Measurements from ENCODE around the gene NDUFS5.

Gene NDUFS5

GRCh38 chr1:39080269-39080826 is 54.2 kb downstream of the NDUFS5 start:
- H3K27ac ChIP-seq = no peak overlapping the region
- peak overlapping the region; percentile 97; the same call in 1 of the 2 replicates for H3K4me2 ChIP-seq
- peak overlapping the region; percentile 77 for H3K4me3 ChIP-seq
- H3K27me3 ChIP-seq = peaks cover 38% of the 10 kb centered on the region
- H3K4me1 ChIP-seq = peaks cover 45% of the 10 kb centered on the region
- no peak overlapping the region for H3K9ac ChIP-seq
- no peaks in the 10 kb centered on the region for H4K20me1 ChIP-seq
- no peaks in the 10 kb centered on the region for H3K36me3 ChIP-seq
- no peak for TF ChIP-seq Cebpa-rat (IDR thresholded peaks at IDR 0.05)
- H3K9me3 ChIP-seq = no peaks in the 10 kb centered on the region

DNA sequence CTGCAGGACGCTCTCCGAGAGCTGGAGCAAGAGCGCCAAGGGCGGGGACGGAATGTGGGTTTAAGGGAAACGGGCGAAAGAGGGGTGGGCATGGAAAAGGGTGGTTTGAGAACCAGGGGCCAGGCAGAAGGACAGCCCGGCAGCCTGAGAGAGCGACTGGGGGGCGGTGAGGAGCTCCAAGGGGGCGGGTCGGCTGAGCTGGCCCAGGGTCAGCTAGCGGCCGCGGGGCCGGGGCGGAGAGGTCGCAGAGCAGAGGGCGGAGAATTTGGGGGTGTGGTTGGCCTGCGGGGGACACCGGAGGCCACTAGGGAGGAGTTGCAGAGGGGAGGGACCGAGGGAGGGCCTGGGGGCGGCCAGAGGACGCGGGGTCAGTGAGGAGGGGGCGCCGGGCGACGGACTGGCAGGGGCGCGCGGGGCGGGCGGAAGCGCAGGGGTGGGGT is 54.7 kb downstream of the NDUFS5 start:
- no peak overlapping the region for H3K9ac ChIP-seq
- no peak for TF ChIP-seq Cebpa-rat (IDR thresholded peaks at IDR 0.05)
- H3K27me3 ChIP-seq = peaks cover 38% of the 10 kb centered on the region
- H3K4me3 ChIP-seq = peak overlapping the region; percentile 77
- peak overlapping the region; percentile 97 for H3K4me2 ChIP-seq
- H4K20me1 ChIP-seq = no peaks in the 10 kb centered on the region
- peaks cover 50% of the 10 kb centered on the region for H3K4me1 ChIP-seq
- H3K27ac ChIP-seq = no peak overlapping the region
- H3K9me3 ChIP-seq = no peaks in the 10 kb centered on the region
- no peaks in the 10 kb centered on the region for H3K36me3 ChIP-seq

- peak overlapping the region; percentile 67 for H3K9ac ChIP-seq
- H3K4me1 ChIP-seq = peaks cover 56% of the 10 kb centered on the region
- H3K9me3 ChIP-seq = no peaks in the 10 kb centered on the region
- H3K4me3 ChIP-seq = peak overlapping the region; percentile 77
- peaks cover 38% of the 10 kb centered on the region for H3K27me3 ChIP-seq
- H3K36me3 ChIP-seq = no peaks in the 10 kb centered on the region
- no peak for TF ChIP-seq Cebpa-rat (IDR thresholded peaks at IDR 0.05)
- H4K20me1 ChIP-seq = no peaks in the 10 kb centered on the region
- peak overlapping the region; percentile 97 for H3K4me2 ChIP-seq
- peak overlapping the region; percentile 26; the same call in 1 of the 2 replicates for H3K27ac ChIP-seq
These were observed 55.3 kb downstream of the NDUFS5 start for GRCh38 chr1:39081271-39082009.

DNA sequence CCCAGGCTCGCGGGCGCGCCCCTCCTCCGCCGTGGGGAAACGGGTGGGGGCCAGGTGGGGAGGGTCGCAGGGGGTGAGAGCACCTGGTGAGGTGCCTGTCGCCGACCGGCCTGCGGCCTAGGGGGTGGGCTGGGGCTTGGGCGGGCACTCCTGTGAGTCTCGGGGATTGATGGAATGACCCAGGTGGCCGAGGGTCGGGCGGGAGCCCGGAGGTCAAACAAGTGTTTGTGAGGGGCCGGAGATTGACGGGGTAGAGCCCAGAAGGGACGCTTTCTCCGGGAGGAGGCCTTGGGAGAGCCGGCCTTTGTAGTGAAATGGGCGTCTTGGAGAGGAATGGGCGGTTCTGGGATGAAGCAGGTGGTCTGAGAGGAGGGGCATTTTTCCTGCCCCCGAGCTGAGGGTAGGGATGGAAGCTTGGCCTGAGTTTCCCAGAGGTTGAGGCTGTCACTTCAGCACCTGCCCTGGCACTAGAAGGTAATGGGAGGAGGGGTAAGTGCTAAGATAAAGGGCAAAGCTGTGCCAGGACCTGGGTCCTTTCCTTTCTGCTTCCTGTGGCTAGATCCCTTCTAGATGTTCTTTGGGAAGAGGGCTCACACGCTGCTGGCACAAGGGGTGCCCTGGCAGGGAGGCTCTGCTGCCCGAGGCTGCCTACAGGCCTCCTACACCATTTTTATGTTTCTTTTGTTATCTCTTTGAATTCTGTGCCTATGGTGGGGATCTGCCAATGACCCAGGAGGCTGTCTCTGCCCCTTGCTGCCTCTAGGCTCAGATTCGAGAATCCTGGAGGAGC is 56.1 kb downstream of the NDUFS5 start:
- Histone ChIP-seq H3K9ac (peak overlapping the region; percentile 67; the same call in 1 of the 2 replicates), H3K4me3 (peak overlapping the region; percentile 77), H3K4me2 (peak overlapping the region; percentile 97)

GRCh38 chr1:39082811-39083576 is 56.8 kb downstream of the NDUFS5 start:
- H4K20me1 ChIP-seq = no peaks in the 10 kb centered on the region
- peaks cover 66% of the 10 kb centered on the region for H3K4me1 ChIP-seq
- no peak overlapping the region for H3K27ac ChIP-seq
- no peak for TF ChIP-seq Cebpa-rat (IDR thresholded peaks at IDR 0.05)
- H3K4me3 ChIP-seq = no peak overlapping the region
- H3K9ac ChIP-seq = no peak overlapping the region
- H3K27me3 ChIP-seq = peaks cover 38% of the 10 kb centered on the region
- H3K36me3 ChIP-seq = no peaks in the 10 kb centered on the region
- H3K9me3 ChIP-seq = no peaks in the 10 kb centered on the region
- peak overlapping the region; percentile 97 for H3K4me2 ChIP-seq

More for the DNA sequence above, 56.1 kb downstream of the NDUFS5 start:
- no peak for TF ChIP-seq Cebpa-rat (IDR thresholded peaks at IDR 0.05)
- no peaks in the 10 kb centered on the region for H3K36me3 ChIP-seq
- H4K20me1 ChIP-seq = no peaks in the 10 kb centered on the region
- no peak overlapping the region for H3K27ac ChIP-seq
- H3K27me3 ChIP-seq = peaks cover 38% of the 10 kb centered on the region
- peaks cover 58% of the 10 kb centered on the region for H3K4me1 ChIP-seq
- H3K9me3 ChIP-seq = no peaks in the 10 kb centered on the region

GRCh38 chr1:39084191-39084590 is 58.0 kb downstream of the NDUFS5 start:
- no peak overlapping the region for H3K4me3 ChIP-seq
- H3K27me3 ChIP-seq = peaks cover 38% of the 10 kb centered on the region
- H3K4me2 ChIP-seq = no peak overlapping the region
- TF ChIP-seq Cebpa-rat (IDR thresholded peaks at IDR 0.05) = no peak
- H3K36me3 ChIP-seq = no peaks in the 10 kb centered on the region
- no peaks in the 10 kb centered on the region for H4K20me1 ChIP-seq
- H3K9ac ChIP-seq = no peak overlapping the region
- no peak overlapping the region for H3K27ac ChIP-seq
- no peaks in the 10 kb centered on the region for H3K9me3 ChIP-seq
- H3K4me1 ChIP-seq = peaks cover 78% of the 10 kb centered on the region
